Measurements from ENCODE around the gene VDAC1. TPM values are rescaled to one million over a fixed set of nuclear protein-coding genes. Genes with fewer than 3 reads are reported as not detected.

Gene VDAC1
- total RNA-seq, result 100 to 1,000 TPM; 192 to 196 TPM

DNA sequence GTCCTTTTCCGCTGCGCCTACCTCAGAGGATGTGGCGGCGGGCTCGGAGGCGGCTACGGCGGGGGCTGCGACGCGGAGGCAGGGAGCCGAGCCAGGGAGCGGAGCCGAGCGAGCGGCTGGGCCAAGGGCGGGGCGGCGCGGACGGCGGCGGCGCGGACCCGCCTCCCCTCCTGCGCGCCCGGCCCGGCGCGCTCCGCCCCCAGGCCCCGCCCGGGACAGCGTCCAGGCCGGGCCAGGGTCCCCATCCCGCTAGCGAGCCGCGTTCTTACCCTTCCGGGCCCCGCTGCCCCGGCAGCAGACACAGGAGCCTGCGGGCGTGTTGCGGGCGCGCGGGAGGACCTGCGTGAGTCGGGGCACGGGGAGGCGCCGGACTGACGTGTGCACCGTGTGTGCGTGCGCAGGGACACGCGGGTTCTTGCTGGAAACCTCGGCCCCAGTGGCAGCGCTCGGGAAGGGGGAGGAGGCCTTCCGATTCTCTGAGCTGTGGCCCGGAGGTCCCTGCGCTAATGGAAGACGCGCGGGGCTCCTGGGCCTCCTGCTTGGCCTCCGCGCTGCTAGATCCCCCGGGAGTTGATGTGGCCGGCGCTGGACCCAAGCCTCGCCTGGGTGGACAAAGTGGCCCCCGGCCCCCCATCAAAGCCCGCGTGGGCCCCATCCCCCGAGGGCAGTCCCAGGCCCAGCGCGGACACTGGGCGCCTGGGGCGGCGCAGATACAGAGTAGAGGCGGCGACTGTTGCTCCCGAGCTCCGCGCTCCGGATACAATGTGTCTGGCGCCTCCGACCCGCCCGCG, at the start of gene VDAC1:
TSS of gene VDAC1 (minus strand) at position 350 of the 791 bp plus-strand sequence. CDS start 11,963 bp downstream, outside the sequence.

DNA sequence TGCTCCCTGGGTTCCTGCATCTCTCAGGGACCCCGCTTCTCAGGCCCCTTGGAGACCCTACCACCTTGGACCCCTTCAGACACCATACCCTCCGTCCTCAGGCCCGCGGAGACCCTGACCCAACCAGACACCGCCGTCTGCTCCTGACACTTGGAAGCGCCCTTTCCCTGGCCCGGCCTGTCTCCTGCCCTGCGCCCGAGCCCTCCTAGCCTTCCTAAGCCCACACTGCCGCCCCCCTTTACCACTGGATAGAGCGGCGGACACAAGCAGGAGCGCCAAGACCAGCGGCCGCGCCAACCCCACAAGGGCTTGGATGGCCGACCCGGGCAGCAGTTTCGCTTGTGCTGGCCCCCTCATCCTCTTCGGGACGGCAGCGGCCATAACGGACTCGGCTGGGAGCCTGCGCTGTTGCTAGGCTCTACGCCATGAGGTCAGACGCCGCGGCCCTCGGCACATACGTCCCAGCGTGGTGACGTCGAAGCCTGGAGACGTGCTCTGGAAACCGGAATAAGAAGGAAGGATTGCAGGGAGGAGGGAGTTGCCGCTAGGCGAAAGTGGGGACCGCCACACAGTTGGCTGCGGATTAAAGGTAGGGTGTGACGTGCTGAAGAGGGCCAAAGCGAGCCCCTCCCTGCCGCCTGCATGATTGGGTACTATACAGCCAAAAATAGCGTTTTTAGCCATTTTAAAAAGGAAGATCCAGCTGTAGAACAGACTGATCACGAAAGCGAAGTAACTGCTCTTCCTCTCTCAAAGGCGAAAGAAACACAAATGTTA, 36.4 kb downstream of the VDAC1 start, which contains the start of gene C5orf15:
TSS of gene C5orf15 (minus strand) at position 422 of the 777 bp plus-strand sequence. CDS start at position 381, 41 bp downstream.

Other genes starting within 250 kb of the VDAC1 start
- gene C5orf15, start 36.4 kb downstream of the VDAC1 start, total RNA-seq, result 10 to 100 TPM; 24.7 to 29.6 TPM
- gene TCF7, start 109.7 kb upstream of the VDAC1 start, total RNA-seq, result 100 to 1,000 TPM; 300 to 310 TPM
- gene SKP1, start 172.0 kb upstream of the VDAC1 start, total RNA-seq, result 100 to 1,000 TPM; 182 TPM
- gene PPP2CA, start 221.1 kb upstream of the VDAC1 start, total RNA-seq, result 100 to 1,000 TPM; 123 to 124 TPM